Central memory CD8-positive, alpha-beta T cell (primary cell): ENCODE results near the gene GXYLT1.
"Not testable (repeated sequence)": the region's sequence is repeated elsewhere in the genome, so short reads cannot be mapped to it uniquely, and the experiment has no call there.

Source experiments
- ATAC-seq: fragments of 150-1000 bp; cut with Tn5 transposase; replicated peaks from 2 replicates; pipeline ENCODE4 v1.10.0; 2022; ENCODE audit warnings: mild to moderate bottlenecking, moderate FRiP score, moderate number of reproducible peaks; ENCODE audit not compliant: poor library complexity, severe bottlenecking; ENCODE audit errors: extremely low read depth
- DNase-seq, 2 donors: peaks; one replicate each; pipeline ENCODE4 v3.0.0; 2021; ENCODE audit warnings: low spot score in 2 of 2
- H3K27ac Mint-ChIP-seq: one replicate; pipeline ENCODE4 v1.8.0; 2022; ENCODE audit warnings: low read depth, mild to moderate bottlenecking, moderate library complexity, mixed read lengths
- H3K27me3 Mint-ChIP-seq: one replicate; pipeline ENCODE4 v1.8.0; 2022; ENCODE audit warnings: mixed read lengths
- H3K36me3 Mint-ChIP-seq: one replicate; pipeline ENCODE4 v1.8.0; 2022; ENCODE audit warnings: mild to moderate bottlenecking, moderate library complexity, mixed read lengths; ENCODE audit not compliant: insufficient read depth
- H3K4me1 Mint-ChIP-seq: one replicate; pipeline ENCODE4 v1.8.0; 2022; ENCODE audit warnings: mixed read lengths
- H3K4me3 Mint-ChIP-seq: one replicate; pipeline ENCODE4 v1.8.0; 2022; ENCODE audit warnings: mild to moderate bottlenecking, moderate library complexity, mixed read lengths
- H3K9me3 Mint-ChIP-seq: one replicate; pipeline ENCODE4 v1.8.0; 2022; ENCODE audit warnings: mixed read lengths

GXYLT1 gene

GRCh38 chr12:42076976-42077375, 67.7 kb downstream of the GXYLT1 start:
- no peaks in the 10 kb centered on the region for H3K27me3 Mint-ChIP-seq
- ATAC-seq, result no peak
- no peak overlapping the region for H3K27ac Mint-ChIP-seq
- no peaks in the 10 kb centered on the region for H3K4me1 Mint-ChIP-seq
- no peaks in the 10 kb centered on the region for H3K9me3 Mint-ChIP-seq
- H3K4me3 Mint-ChIP-seq, result no peak overlapping the region
- H3K36me3 Mint-ChIP-seq, result peaks cover 3% of the 10 kb centered on the region
- DNase-seq, result no peak

- Mint-ChIP-seq H3K27ac (no peak overlapping the region), H3K4me3 (no peak overlapping the region), H3K27me3 (peaks cover 13% of the 10 kb centered on the region), H3K9me3 (no peaks in the 10 kb centered on the region), H3K36me3 (peaks cover 2% of the 10 kb centered on the region), H3K4me1 (no peaks in the 10 kb centered on the region)
- ATAC-seq (no peak), DNase-seq (no peak)
Observed at GRCh38 chr12:42070036-42070435, 74.6 kb downstream of the GXYLT1 start.

GRCh38 chr12:42059127-42059526, 85.5 kb downstream of the GXYLT1 start:
- Mint-ChIP-seq H3K4me3 (no peak overlapping the region), H3K9me3 (no peaks in the 10 kb centered on the region), H3K27me3 (peaks cover 34% of the 10 kb centered on the region), H3K4me1 (no peaks in the 10 kb centered on the region), H3K36me3 (no peaks in the 10 kb centered on the region), H3K27ac (no peak overlapping the region)
- DNase-seq, result no peak
- ATAC-seq, result no peak

GRCh38 chr12:42056130-42056529, 88.5 kb downstream of the GXYLT1 start:
- H3K36me3 Mint-ChIP-seq, result no peaks in the 10 kb centered on the region
- H3K27ac Mint-ChIP-seq, result no peak overlapping the region
- ATAC-seq, result no peak
- no peak for DNase-seq
- H3K9me3 Mint-ChIP-seq, result no peaks in the 10 kb centered on the region
- H3K4me3 Mint-ChIP-seq, result no peak overlapping the region
- no peaks in the 10 kb centered on the region for H3K4me1 Mint-ChIP-seq
- peaks cover 46% of the 10 kb centered on the region for H3K27me3 Mint-ChIP-seq

GRCh38 chr12:42053456-42053855, 91.2 kb downstream of the GXYLT1 start:
- ATAC-seq, result no peak
- no peaks in the 10 kb centered on the region for H3K36me3 Mint-ChIP-seq
- H3K27ac Mint-ChIP-seq, result no peak overlapping the region
- H3K4me3 Mint-ChIP-seq, result no peak overlapping the region
- no peaks in the 10 kb centered on the region for H3K4me1 Mint-ChIP-seq
- H3K27me3 Mint-ChIP-seq, result peaks cover 43% of the 10 kb centered on the region
- H3K9me3 Mint-ChIP-seq, result no peaks in the 10 kb centered on the region
- DNase-seq, result no peak

- H3K27me3 Mint-ChIP-seq, result peaks cover 40% of the 10 kb centered on the region
- H3K27ac Mint-ChIP-seq, H3K4me1 Mint-ChIP-seq, H3K36me3 Mint-ChIP-seq, DNase-seq, H3K9me3 Mint-ChIP-seq, H3K4me3 Mint-ChIP-seq, ATAC-seq: not testable (repeated sequence)
Observed at GRCh38 chr12:42048980-42049379, 95.7 kb downstream of the GXYLT1 start.

- ATAC-seq (no peak), DNase-seq (no peak)
- no peak overlapping the region for H3K4me3 Mint-ChIP-seq
- H3K9me3 Mint-ChIP-seq, result no peaks in the 10 kb centered on the region
- H3K4me1 Mint-ChIP-seq, result no peaks in the 10 kb centered on the region
- peaks cover 37% of the 10 kb centered on the region for H3K27me3 Mint-ChIP-seq
- no peaks in the 10 kb centered on the region for H3K36me3 Mint-ChIP-seq
- H3K27ac Mint-ChIP-seq, result no peak overlapping the region
Observed at GRCh38 chr12:42039577-42039976, 105.1 kb downstream of the GXYLT1 start.

GRCh38 chr12:42039176-42039575, 105.5 kb downstream of the GXYLT1 start:
- Mint-ChIP-seq H3K27ac (no peak overlapping the region), H3K4me1 (no peaks in the 10 kb centered on the region), H3K4me3 (no peak overlapping the region), H3K9me3 (no peaks in the 10 kb centered on the region), H3K36me3 (no peaks in the 10 kb centered on the region), H3K27me3 (peaks cover 37% of the 10 kb centered on the region)
- no peak for ATAC-seq
- DNase-seq, result no peak

GRCh38 chr12:42031847-42032564, 112.7 kb downstream of the GXYLT1 start:
- ATAC-seq, result no peak
- Mint-ChIP-seq H3K4me3 (no peak overlapping the region), H3K27me3 (peaks cover 17% of the 10 kb centered on the region)

More at GRCh38 chr12:42031847-42032564, 112.7 kb downstream of the GXYLT1 start:
- Mint-ChIP-seq H3K9me3 (no peaks in the 10 kb centered on the region), H3K36me3 (no peaks in the 10 kb centered on the region), H3K4me1 (no peaks in the 10 kb centered on the region), H3K27ac (no peak overlapping the region)
- DNase-seq, result no peak
